Gastrocnemius medialis (tissue), 4 donors: ENCODE measurements around the gene HEXD.

Experiments used
- CTCF ChIP-seq, 5 experiments: fragments of 450-650 bp in 3 of 5; fragments of 200-600 bp in 2 of 5; sonication (generic) in 2 of 5; IDR thresholded peaks in 4 of 5; conservative IDR thresholded peaks in 1 of 5; 1 replicate in 4 of 5; 2 replicates in 1 of 5; pipeline ENCODE4 v1.5.1; 2016 to 2019; ENCODE audit warnings: antibody characterized with exemption in 5 of 5, mild to moderate bottlenecking in 3 of 5, moderate library complexity in 3 of 5
- POLR2A ChIP-seq, 2 donors: fragments of 450-650 bp; IDR thresholded peaks; one replicate each; pipeline ENCODE4 v1.6.1; 2017; ENCODE audit warnings: antibody characterized with exemption in 2 of 2, mild to moderate bottlenecking in 2 of 2, moderate library complexity in 2 of 2

- no peak for TF ChIP-seq CTCF (IDR thresholded peaks at IDR 0.05 in 4 of 5, conservative IDR thresholded peaks at IDR 0.05 in 1 of 5)
- no peak for TF ChIP-seq POLR2A (IDR thresholded peaks at IDR 0.05)
Measured at GRCh38 chr17:82382933-82383255, 35.3 kb upstream of the HEXD start.
